ENCODE measurements around the gene NRP2.

DNA sequence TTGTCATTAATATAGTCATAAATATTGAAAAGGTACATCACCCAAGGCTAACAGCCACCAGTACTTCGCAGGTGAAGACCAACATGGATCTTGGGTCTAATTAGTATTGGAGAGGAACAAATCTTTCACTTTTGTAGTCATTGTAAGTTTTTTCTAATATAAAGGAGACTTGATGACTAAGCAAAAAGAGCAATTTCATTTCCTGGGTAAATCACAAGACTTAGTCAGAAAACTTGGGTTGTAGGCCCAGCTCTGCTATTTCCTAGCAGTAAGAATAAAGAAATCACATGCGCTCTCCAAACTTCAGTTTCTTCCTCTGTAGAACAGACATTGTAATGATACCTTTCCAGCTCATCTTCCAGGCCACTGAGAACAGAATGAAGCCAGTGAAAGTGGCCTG is 40.9 kb downstream of the NRP2 start:
- TF ChIP-seq CTCF (IDR thresholded peaks at IDR 0.05) (no peak), POLR2A (IDR thresholded peaks at IDR 0.05; ENCODE audit: low read depth) (no peak), EP300 (IDR thresholded peaks at IDR 0.05) (no peak)

Data from esophagus muscularis mucosa (tissue), 4 donors.